HG02938 (cell line): ENCODE data around the gene APOBEC3H.

Source experiments
- ATAC-seq: cut with Tn5 transposase; IDR thresholded peaks from one replicate; pipeline ENCODE4 v1.9.1; 2021; ENCODE audit warnings: mild to moderate bottlenecking, moderate library complexity; ENCODE audit not compliant: unreplicated experiment

APOBEC3H gene

DNA sequence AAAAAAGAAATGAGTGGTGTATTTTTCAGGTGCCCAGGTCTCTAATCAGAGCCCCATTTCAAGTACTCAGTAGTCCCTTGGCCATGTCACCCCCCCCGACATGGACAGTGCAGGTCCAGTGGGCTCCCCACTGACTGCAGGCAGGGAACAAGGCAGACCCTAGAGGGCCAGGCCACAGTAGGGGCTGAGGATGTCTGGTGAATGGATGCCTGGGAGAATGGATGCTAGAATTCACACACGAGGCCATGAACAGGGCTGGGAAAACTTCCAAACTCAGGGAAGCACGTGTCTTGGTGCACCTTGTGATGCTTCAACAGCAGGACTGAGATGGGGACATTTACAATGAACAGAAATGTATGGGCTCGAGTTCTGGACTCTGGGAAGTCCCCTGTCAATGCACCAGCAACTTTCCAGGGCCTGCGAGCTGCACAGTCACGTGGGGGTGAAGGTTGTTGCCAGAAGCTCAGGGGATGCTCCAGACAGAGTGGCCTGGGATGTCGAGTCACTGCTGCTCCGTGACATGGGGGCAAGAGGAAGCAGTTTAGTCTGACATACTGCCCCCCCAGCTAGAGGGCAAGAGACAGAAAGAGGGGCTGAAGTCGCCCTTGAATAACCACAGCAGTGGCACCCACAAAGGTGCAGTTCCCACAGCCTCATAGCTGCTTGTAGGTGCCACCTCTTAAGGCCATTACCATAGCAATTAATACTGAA is 16.8 kb upstream of the APOBEC3H start:
- no peak for ATAC-seq

DNA sequence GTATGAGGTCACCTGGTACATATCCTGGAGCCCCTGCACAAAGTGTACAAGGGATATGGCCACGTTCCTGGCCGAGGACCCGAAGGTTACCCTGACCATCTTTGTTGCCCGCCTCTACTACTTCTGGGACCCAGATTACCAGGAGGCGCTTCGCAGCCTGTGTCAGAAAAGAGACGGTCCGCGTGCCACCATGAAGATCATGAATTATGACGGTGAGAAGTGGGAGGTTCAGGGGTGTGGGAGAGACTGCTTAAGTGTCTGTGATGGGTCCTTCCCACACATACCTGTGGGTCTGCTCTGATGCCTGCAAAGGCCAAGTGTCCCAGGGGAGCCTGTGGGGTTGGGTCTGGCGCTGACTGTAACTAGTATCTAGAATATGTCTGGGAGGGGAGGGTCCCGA is 16.0 kb upstream of the APOBEC3H start:
- ATAC-seq: no peak

DNA sequence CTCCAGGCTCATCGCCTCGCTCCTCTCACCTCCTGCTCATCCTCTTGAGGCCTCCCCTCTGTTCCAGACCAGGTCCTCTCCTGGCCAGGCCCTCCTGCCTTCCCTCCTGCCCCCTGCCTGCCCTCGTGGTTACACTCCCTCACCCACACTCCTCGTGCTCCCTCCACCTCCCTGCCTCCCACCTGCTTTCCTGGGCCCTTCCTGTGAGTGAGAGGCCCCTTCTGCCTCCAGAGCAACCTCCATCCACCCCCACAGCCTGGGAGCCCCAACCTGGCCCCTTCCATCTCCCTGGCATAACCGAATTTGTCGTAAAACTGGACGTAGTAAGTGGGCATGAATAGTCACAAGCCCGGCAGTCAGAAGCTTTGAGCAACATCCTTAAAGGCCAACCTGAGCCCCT is 15.4 kb upstream of the APOBEC3H start:
- ATAC-seq: no peak

DNA sequence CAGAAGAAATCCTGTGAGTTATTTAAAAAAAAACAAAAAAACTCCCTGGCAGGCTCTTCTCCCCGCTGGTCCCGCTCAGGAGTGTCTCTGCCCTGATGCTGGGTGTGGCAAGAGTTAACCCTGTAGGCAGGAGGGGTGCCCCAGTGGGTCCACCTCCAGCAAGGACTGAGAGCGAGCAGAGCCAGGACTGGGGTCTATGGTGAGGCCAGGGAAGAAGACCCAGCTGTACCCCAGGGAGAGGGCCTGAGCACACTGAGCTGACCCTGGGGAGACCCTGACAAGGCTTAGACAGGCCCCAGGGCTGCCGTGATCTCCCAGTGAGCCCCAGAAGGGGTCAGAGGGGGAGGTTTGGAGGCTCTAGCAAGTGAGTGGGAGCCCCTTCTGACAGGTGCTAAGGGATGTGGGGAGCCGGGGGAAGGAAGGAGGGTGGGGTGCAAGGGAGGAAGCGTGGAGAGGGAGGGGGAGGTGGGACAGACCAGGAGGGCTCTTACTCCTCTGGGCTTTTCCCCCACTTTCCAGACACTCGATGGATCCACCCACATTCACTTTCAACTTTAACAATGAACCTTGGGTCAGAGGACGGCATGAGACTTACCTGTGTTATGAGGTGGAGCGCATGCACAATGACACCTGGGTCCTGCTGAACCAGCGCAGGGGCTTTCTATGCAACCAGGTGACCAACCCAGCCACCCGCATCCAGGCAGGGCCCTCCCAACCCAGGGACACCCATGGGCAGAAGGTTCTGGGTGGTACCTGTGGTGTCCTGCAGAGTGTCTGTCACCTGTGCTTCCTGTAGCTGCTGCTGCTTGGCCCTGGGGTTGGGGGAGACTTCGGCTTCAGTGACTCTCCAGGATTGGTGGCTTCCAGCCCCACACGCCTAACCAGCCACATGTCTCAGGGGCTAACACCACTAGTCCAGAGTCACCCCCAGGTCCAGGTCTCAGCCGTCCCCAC is 13.6 kb upstream of the APOBEC3H start:
- ATAC-seq: no peak

DNA sequence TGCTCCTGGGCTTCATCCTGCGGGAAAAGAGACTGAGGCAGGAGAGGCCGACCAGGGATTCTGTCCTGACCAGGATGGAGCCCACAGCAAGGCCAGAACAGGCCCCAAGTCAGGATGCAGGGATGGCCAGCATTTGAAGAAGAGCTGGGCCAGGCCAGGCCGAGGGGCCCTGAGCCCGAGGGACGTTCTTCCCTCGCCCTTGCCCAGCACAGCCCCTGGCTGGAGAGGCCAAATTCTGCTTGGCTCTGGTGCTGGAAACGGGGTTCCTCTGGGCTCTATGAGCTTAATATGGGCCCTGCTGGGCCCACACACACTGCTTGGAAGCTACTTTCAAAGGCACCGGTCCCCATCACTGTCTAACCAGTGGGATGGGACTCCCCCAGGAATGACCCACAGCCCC is 12.4 kb upstream of the APOBEC3H start:
- no peak for ATAC-seq

DNA sequence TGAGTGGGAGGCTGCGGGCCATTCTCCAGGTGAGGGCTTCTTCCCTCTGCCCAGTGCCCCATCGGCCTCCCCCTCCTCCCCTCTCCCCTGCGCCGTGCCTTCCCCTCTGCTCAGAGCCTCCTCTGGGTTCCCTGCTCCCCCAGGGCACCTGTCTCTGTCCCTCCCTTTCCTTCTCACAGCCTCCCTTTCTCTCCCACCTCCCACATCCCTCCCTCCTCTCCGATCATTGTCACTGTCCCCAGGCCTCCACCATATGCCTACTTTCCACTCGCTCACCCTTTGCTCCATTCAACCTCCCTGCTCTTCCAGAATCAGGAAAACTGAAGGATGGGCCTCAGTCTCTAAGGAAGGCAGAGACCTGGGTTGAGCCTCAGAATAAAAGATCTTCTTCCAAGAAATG is 9.9 kb upstream of the APOBEC3H start:
- no peak for ATAC-seq

DNA sequence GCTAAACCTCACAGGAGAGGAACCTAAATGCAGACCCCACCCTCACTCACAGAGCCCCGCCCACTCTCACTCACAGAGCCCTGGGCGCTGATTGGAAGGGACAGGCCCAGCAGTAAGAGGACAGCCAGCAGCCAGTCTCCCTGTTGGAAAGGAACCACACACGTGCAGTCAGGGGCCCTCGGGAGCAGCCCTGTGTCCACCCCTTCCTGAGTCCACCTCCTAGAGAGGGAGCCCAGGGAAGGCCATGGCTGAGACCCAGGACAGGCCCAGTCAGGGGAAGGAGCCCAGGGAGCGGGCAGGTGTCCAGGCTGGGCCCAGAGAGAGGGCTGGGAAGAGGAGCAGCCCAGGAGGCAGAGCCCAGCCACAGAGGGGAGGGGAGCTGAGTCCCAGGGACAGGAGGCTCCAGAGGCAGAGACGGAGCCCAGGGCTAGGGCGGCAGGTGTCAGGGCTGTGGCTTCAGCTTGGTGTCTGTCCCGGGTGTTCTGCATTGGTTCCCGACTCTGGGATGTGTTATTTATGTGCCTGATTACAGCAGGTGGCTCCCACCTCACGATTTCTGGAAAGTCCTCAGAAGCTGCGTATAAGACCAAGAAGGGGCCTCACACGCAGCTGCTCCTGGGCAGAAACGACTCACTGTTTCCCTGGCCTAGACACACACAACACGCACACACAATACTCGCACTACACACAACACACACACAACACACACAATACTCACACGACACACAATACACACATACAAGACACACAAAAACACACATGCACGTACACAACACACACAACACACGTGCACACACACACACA is 9.0 kb upstream of the APOBEC3H start:
- no peak for ATAC-seq

DNA sequence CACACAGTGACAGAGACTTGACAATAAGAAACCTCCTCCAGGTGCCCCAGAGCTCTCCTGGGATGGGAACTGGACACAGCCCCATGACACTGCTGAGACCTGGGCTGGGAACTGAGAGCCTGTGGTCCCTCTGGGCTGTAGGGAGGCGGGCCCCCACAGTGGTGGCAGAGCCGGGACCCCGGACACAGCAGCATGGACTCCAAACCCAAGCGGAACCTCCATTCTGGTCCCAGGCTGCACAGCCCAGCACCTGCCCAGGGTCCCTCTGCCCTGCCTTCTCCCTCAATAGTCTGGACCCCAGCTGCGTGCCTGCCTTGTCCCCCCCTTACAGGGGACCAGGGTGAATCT is 8.4 kb upstream of the APOBEC3H start:
- no peak for ATAC-seq

DNA sequence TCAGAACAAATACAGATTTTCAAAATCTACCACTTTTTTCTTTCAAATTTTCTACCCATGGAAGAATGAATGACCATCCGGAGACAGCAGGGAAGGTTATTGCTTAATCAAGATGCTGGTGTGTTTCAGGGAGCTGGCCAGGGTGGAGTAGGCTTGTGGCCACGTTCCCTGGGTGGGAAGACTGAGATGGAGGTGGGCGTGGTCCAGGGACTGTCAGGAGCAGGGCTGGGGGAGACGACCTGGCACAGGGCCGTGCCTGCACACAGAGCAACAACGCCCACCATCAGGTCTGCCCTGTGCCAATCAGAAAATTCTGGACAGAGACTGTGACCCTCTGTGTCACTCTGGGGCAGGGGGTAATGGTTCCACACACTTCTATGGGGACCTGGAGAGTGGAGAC is 7.1 kb upstream of the APOBEC3H start:
- ATAC-seq: no peak

DNA sequence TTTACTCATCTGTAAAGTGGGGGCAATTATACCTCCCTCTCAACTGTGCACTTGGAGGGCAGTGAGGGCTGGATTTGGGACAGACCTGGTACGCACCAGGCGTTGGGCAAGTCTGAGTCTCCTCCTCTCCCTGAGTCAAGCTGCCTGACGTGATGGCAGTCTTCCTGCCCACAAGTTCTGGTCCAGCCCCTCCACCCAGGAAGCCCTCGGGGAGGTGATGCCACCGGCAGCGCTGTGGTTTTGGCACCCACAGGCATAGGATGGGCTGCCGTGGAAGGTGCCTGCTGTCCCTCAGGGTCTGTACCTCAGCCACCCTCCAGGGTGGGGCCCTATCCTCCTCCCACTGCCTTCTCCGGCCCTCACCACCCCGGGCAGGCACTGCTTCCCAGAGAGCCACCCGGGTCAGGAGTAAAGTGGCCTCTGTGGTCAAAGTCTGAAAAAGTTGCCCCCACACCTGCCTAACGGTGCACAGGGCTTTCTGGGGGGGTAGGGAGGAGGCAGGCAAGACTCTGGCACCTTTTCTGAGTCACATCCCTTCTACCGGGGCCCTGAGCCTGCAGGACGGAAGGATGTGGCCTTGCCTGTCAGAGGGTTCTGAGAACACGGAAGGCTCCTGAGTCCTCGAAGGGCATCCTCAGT is 6.5 kb upstream of the APOBEC3H start:
- no peak for ATAC-seq

DNA sequence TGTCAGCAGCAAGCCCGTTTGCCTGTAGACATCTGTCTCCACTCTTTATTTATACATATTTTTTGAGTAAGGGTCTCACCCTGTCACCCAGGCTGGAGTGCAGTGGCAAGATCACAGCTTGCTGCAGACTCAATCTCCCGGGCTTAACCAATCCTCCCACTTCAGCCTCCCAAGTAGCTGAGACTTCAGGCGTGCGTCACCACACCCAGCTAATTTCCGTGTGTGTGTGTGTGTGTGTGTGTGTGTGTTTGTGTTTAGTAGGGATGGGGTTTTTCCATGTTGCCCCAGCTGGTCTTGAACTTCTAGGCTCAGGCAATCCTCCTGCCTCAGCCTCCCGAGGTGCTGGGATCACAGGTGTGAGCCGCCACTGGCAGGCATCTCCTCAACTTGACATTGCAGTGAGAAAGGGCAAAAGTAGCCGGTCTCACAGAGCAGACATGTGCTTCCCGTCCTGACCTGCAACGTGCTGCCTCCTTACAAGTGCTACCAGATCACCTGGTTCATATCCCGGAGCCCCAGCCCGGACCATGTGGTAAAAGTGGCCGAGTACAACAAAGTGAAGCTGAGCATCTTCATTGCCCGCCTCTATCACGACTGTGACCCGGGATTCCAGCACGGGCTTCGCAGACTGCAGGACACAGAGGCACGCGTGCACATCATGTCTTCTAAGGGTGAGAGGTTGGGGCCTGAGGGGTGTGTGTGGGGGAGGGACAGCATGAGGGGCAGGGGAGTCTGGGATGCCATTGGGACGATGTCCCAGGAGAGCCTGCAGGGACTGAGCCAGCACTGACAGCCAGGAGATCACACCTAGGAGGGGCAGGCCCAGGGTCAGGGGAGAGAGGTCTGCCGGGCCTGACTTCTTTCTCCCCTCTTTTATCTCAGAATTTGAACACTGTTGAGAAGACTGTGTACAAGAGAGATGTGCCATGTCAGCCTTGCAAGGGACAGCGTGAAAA is 5.6 kb upstream of the APOBEC3H start:
- no peak for ATAC-seq

DNA sequence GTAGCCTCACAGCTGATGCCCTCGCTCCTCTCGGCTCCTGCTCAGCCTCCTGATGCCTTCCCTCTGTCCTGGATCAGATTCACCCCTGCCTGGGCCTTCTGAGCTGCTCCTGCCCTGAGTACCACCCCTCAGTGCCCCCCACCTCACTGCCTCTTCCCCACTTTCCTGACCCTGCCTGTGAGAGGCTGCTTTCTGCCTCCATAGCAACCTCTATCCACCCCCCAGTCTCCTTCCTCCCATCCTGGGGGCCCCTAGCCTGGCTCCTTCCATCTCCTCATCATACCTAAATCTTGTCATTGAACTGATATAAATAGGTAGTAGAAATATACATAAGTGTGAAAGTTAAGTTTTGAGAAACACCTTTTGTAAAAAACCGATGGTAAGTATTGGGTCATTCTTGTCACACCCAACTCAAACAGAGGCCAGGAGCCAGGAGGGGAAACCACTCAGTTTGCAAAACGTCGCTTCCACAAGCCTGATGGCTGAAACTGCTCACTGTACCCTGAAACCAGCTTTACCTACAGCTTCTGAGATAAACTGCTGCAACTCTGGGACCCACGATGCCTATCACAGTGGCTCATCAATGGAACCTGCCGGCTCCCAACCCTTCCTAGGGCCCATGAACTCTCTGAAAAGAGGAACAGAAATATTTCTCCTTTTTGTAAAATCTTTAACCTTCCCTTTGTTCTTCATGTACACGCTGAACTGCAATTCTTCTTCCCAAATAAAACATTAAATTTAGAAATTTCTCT is 4.8 kb upstream of the APOBEC3H start:
- ATAC-seq: no peak

DNA sequence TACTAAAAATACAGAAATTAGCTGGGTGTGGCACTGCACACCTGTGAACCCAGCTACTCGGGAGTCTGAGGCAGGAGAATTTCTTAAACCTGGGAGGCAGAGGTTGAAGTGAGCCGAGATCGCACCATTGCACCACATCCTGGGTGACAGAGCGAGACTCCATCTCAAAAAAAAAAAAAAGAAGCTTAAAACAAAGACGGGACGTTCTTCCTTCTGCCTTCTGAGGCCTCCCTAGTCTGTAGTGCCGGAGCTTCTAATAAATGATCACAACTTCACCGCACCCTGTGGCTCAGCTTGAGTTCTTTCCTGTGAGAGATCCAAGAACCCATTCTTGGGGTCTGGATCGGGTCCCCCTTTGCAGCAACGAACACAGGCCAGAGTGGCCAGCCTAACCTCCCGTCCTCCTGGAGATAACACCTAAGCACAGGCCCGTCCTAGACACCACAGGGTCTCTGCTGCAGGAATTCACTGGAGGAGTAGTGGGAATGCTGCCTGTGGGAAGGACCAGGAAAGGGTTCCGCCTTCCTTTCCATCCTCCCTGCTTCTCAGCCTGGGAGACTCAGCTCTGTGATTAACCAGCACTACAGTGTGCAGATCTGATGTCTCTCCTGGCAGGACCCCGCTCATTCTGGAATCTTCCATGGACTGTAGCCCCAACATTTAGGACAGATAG is 2.2 kb upstream of the APOBEC3H start:
- ATAC-seq: no peak

DNA sequence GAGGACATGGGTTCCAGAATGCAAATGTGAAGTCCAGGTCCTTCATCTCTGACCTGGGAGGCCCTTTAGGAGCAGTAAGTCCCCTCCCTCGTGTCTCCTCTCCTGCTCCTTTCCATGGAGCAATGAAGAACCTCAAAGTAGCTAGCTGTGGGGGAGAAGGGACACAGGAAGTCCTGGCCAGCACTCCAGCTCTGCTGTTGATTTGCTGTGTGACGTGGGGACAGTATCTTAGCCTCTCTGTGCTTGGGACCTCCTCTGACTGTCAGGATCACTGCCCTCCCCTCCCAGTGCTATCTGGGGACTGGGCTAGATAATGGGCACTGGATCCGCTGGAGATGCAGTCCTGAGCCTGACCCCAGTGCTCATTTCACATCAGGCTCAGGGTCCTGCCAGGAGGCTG is 1.1 kb upstream of the APOBEC3H start:
- ATAC-seq: no peak

DNA sequence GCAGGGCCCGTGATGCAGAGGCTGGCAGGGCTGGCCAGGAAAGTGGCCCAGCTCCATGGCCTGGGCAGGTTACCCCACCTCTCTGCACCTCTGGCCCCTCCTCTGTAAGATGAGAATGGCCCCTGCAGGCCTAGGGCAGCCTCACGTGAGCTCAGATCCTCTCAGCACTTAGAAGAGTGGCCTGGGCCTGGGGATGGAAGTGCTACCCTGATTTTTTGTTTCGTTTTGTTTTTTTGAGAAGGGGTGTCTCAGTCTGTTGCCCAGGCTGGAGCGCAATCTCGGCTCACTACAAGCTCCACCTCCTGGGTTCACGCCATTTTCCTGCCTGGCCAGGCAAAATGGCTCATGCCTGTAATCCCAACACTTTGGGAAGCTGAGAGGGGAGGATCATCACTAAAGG is 982 bp downstream of the APOBEC3H start:
- ATAC-seq: no peak

DNA sequence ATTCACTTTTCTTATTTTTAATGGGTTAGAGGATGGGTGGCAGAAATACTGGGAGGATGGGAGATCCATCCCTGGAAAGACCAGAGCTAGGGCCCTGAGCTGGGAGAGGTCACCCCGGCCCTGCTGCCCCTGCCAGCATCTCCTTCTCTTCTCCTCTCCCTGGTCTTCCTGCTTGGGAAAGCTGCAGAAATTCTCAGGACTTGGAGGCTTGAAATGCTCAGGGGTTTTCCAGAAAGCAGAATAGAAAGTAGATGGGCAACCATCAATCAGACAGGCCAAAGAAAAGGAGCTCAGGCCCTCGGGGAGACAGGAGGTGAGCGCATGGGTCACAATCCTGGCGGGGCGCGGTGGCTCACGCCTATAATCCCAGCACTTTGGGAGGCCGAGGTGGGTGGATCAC is 1.5 kb downstream of the APOBEC3H start:
- no peak for ATAC-seq

DNA sequence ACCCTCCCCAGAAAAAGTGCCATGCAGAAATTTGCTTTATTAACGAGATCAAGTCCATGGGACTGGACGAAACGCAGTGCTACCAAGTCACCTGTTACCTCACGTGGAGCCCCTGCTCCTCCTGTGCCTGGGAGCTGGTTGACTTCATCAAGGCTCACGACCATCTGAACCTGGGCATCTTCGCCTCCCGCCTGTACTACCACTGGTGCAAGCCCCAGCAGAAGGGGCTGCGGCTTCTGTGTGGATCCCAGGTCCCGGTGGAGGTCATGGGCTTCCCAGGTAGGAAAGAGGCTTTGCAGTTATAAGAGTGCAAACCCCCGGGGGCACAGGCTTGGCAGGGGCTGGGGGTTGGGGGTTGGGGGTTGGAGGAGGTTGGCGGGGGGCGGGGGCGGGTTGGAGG is 4.2 kb downstream of the APOBEC3H start:
- no peak for ATAC-seq

DNA sequence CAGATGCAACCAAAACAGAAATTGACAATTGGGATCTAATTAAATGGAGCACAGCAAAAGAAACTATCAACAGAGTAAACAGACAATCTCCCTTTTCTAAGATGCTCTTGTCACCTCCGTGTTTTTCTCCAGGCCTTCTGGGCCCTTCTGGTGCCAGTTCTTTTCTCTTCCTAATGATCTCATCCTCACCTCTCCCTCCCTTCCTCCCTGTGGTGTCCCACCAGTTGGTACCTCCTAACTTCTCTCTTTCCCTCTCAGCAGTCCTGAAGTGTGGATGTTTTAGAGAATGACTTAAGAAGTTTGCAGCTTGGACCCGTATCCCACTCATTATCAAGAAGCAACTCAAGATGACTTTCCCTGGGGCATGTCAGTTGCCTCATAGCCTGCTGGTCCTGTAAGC is 6.4 kb downstream of the APOBEC3H start:
- no peak for ATAC-seq

DNA sequence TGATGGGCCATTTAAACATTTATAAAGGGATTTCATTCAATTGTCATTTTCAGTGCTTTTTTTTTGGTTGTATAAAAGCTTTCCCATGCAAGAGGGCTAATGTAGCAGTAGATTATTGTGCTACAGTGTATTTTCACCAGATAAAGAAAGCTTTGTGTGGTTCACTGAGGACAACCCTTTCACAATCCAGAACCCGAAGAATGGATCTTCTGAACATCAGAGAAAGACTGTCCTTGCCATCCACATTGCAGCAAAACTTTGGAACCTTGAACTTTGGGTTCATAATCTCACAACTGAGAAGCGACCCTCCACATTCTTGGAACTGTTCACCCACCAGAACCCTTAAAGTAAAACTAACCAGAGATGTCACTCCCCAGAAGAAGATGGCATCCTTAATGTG is 9.3 kb downstream of the APOBEC3H start:
- ATAC-seq: no peak
